CD14-positive monocyte (primary cell): ENCODE data around the gene IGF1. TPM values are rescaled to one million over a fixed set of nuclear protein-coding genes. Genes with fewer than 3 reads are reported as not detected.
A peak's percentile ranks its signal among the peaks of the same experiment; 100 is the strongest.

Source experiments
- DNase-seq, 3 donors: peaks; one replicate each; pipeline ENCODE4 v3.0.0-alpha.2; 2011 to 2022
- H2AFZ ChIP-seq: 2 replicates; pipeline ENCODE4 v1.6.0; 2012; ENCODE audit warnings: mild to moderate bottlenecking, low read depth, low read length, inconsistent platforms; ENCODE audit not compliant: insufficient read depth, poor library complexity, severe bottlenecking
- H3K27ac ChIP-seq, 2 donors: 1 replicate in 1 of 2; 2 replicates in 1 of 2; pipeline ENCODE4 v1.5.1; 2012 to 2013; ENCODE audit warnings: low read length in 2 of 2, control low read depth in 1 of 2, inconsistent platforms in 1 of 2, low read depth in 1 of 2, mild to moderate bottlenecking in 1 of 2
- H3K27me3 ChIP-seq, 2 donors: one replicate each; pipeline versions ENCODE4 v1.6.0 to v1.6.1; 2011 to 2013; ENCODE audit warnings: low read length in 2 of 2; ENCODE audit not compliant: control insufficient read depth in 2 of 2, insufficient read depth in 2 of 2
- H3K36me3 ChIP-seq, 2 donors: replicated peaks in 1 of 2; 1 replicate in 1 of 2; 2 replicates in 1 of 2; pipeline versions ENCODE4 v1.5.1 to v1.6.1; 2012 to 2013; ENCODE audit warnings: low read length in 2 of 2, control low read depth in 1 of 2, inconsistent platforms in 1 of 2, mild to moderate bottlenecking in 1 of 2; ENCODE audit not compliant: insufficient read depth in 2 of 2, control insufficient read depth in 1 of 2
- H3K4me1 ChIP-seq, 2 donors: 1 replicate in 1 of 2; 2 replicates in 1 of 2; pipeline versions ENCODE4 v1.5.1 to v1.6.1; 2012 to 2013; ENCODE audit warnings: low read length in 2 of 2, control low read depth in 1 of 2, inconsistent platforms in 1 of 2, mild to moderate bottlenecking in 1 of 2, moderate library complexity in 1 of 2; ENCODE audit not compliant: insufficient read depth in 2 of 2, control insufficient read depth in 1 of 2
- H3K4me2 ChIP-seq: replicated peaks from 2 replicates; pipeline ENCODE3; 2012; ENCODE audit warnings: low read length, moderate library complexity, mild to moderate bottlenecking; ENCODE audit not compliant: poor library complexity, severe bottlenecking; ENCODE audit errors: extremely low read depth
- H3K4me3 ChIP-seq, 3 experiments: fragments of 200-600 bp in 1 of 3; sonication (generic) in 1 of 3; replicated peaks in 1 of 3; 1 replicate in 2 of 3; 2 replicates in 1 of 3; pipeline ENCODE4 v1.5.1; 2011 to 2013; ENCODE audit warnings: low read length in 3 of 3, mild to moderate bottlenecking in 3 of 3, control low read depth in 2 of 3, low read depth in 2 of 3, inconsistent platforms in 1 of 3, moderate library complexity in 1 of 3
- H3K79me2 ChIP-seq: 2 replicates; pipeline ENCODE4 v1.6.0; 2012; ENCODE audit warnings: mild to moderate bottlenecking, control low read depth, inconsistent platforms, low read length, moderate library complexity; ENCODE audit not compliant: insufficient read depth
- H3K9ac ChIP-seq: 2 replicates; pipeline ENCODE4 v1.6.0; 2017; ENCODE audit warnings: low read length, mild to moderate bottlenecking; ENCODE audit not compliant: insufficient read depth, poor library complexity, severe bottlenecking
- H3K9me3 ChIP-seq, 2 donors: replicated peaks in 1 of 2; 1 replicate in 1 of 2; 2 replicates in 1 of 2; pipeline versions ENCODE4 v1.5.1 to v1.6.1; 2012 to 2013; ENCODE audit warnings: low read length in 2 of 2, control low read depth in 1 of 2; ENCODE audit not compliant: control insufficient read depth in 1 of 2, insufficient read depth in 1 of 2
- H4K20me1 ChIP-seq: 2 replicates; pipeline ENCODE4 v1.6.0; 2012; ENCODE audit warnings: mild to moderate bottlenecking, low read length, control low read depth, moderate library complexity; ENCODE audit not compliant: insufficient read depth
- H3K27ac Mint-ChIP-seq, 7 donors: one replicate each; pipeline ENCODE4 v1.8.0; 2020; ENCODE audit warnings: mild to moderate bottlenecking in 7 of 7, mixed read lengths in 7 of 7, moderate library complexity in 6 of 7, inconsistent platforms in 2 of 7
- H3K27me3 Mint-ChIP-seq, 3 donors: one replicate each; pipeline ENCODE4 v1.8.0; 2021 to 2022; ENCODE audit warnings: low read depth in 3 of 3, mild to moderate bottlenecking in 3 of 3, mixed read lengths in 3 of 3, moderate library complexity in 3 of 3, inconsistent platforms in 1 of 3
- H3K36me3 Mint-ChIP-seq, 2 donors: one replicate each; pipeline ENCODE4 v1.8.0; 2020; ENCODE audit warnings: mixed read lengths in 2 of 2, inconsistent platforms in 1 of 2, mild to moderate bottlenecking in 1 of 2
- H3K4me1 Mint-ChIP-seq: one replicate; pipeline ENCODE4 v1.8.0; 2020; ENCODE audit warnings: mild to moderate bottlenecking, mixed read lengths
- H3K4me3 Mint-ChIP-seq, 2 donors: one replicate each; pipeline ENCODE4 v1.8.0; 2020; ENCODE audit warnings: mild to moderate bottlenecking in 2 of 2, mixed read lengths in 2 of 2, moderate library complexity in 1 of 2
- H3K9me3 Mint-ChIP-seq, 7 donors: one replicate each; pipeline ENCODE4 v1.8.0; 2020 to 2022; ENCODE audit warnings: mixed read lengths in 7 of 7, mild to moderate bottlenecking in 6 of 7, moderate library complexity in 6 of 7, inconsistent platforms in 2 of 7
- CTCF ChIP-seq: fragments of 200-600 bp; IDR thresholded peaks from one replicate; pipeline ENCODE4 v1.8.0; 2022; ENCODE audit warnings: antibody characterized with exemption, mild to moderate bottlenecking
- WGBS: methylation state at CpG from one replicate; pipeline ENCODE4 v1.1.5; 2013; ENCODE audit warnings: missing lambda C conversion rate; ENCODE audit not compliant: insufficient coverage; 5-methylcytosine and 5-hydroxymethylcytosine counted together
- intact Hi-C, 2 donors: fragments of 100-400 bp; cut with micrococcal nuclease; formaldehyde crosslinking; loops; one replicate each; pipeline versions ENCODE4 v1.15.0 to v1.15.1; 2023
- polyA plus RNA-seq, 3 donors: library from polyadenylated mRNA; depleted of rRNA in 1 of 3; unstranded in 2 of 3; stranded (reverse) in 1 of 3; fragments of 300-500 nt in 2 of 3; fragments of >200 nt in 1 of 3; fragmentation: Illumina TruSeq in 2 of 3; gene quantifications; 1 replicate in 2 of 3; 2 replicates in 1 of 3; pipeline ENCODE4 v1.2.3, GENCODE V29; 2012 to 2021

IGF1 gene
- polyA plus RNA-seq, 3 donors, result not detected

- Histone ChIP-seq H3K27ac (peak overlapping the region in 1 of 2 donors; percentile 59), H3K79me2 (no peaks in the 10 kb centered on the region), H4K20me1 (no peaks in the 10 kb centered on the region), H3K4me1 (peaks cover 11 to 12% of the 10 kb centered on the region in 2 donors), H3K9ac (peak overlapping the region; percentile 13), H3K27me3 (no peaks in the 10 kb centered on the region), H3K9me3 (no peaks in the 10 kb centered on the region), H3K4me2 (peak overlapping the region; percentile 67), H2AFZ (peak overlapping the region; percentile 66), H3K36me3 (no peaks in the 10 kb centered on the region), H3K4me3 (peak overlapping the region in 2 of 3 experiments; percentile 66 to 73)
- Mint-ChIP-seq H3K9me3 (peaks cover 0 to 2% (median 0%) of the 10 kb centered on the region in 7 donors), H3K27me3 (peaks cover 0 to 2% (median 1%) of the 10 kb centered on the region in 3 donors), H3K36me3 (no peaks in the 10 kb centered on the region), H3K4me3 (peak overlapping the region in 1 of 2 donors; percentile 87), H3K4me1 (peaks cover 14% of the 10 kb centered on the region), H3K27ac (peak overlapping the region in 5 of 7 donors; percentile 31 to 82 (median 70))
- intact Hi-C loops, result no loop called here
- WGBS, result 80% methylated on average over 1 of the region's 3 CpGs
- no peak for TF ChIP-seq CTCF
- peak in 1 of 3 donors; percentile 13 for DNase-seq
These were observed 3.7 kb upstream of the IGF1 start for GRCh38 chr12:102484017-102484416.

GRCh38 chr12:102483466-102483865 is 3.1 kb upstream of the IGF1 start:
- peaks cover 0 to 2% (median 1%) of the 10 kb centered on the region in 3 donors for H3K27me3 Mint-ChIP-seq
- H3K4me3 Mint-ChIP-seq, result no peak overlapping the region
- H3K27ac Mint-ChIP-seq, result no peak overlapping the region
- intact Hi-C loops, result no loop called here
- Histone ChIP-seq H3K4me3 (no peak overlapping the region), H3K27me3 (no peaks in the 10 kb centered on the region), H3K36me3 (no peaks in the 10 kb centered on the region), H4K20me1 (no peaks in the 10 kb centered on the region), H3K4me2 (no peak overlapping the region), H3K9ac (no peak overlapping the region), H3K9me3 (no peaks in the 10 kb centered on the region), H3K27ac (no peak overlapping the region), H2AFZ (no peak overlapping the region), H3K4me1 (peaks cover 11 to 12% of the 10 kb centered on the region in 2 donors), H3K79me2 (no peaks in the 10 kb centered on the region)
- WGBS, result no CpG with 5 or more reads among the region's 2 CpGs
- no peak for TF ChIP-seq CTCF
- no peaks in the 10 kb centered on the region for H3K36me3 Mint-ChIP-seq
- peaks cover 0 to 2% (median 0%) of the 10 kb centered on the region in 7 donors for H3K9me3 Mint-ChIP-seq
- DNase-seq, result no peak
- peaks cover 14% of the 10 kb centered on the region for H3K4me1 Mint-ChIP-seq
